Type B pancreatic cell (in vitro differentiated cells): ENCODE results near the gene HOXB6. TPM values are rescaled to one million over a fixed set of nuclear protein-coding genes. Genes with fewer than 3 reads are reported as not detected.

Source experiments
- DNase-seq: peaks from one replicate; pipeline ENCODE4 v3.0.0; 2021; ENCODE audit warnings: mixed read lengths; ENCODE audit not compliant: unreplicated experiment; ENCODE audit errors: extremely low spot score
- H3K27ac Mint-ChIP-seq: 2 replicates; pipeline ENCODE4 v1.8.0; 2021; ENCODE audit warnings: mild to moderate bottlenecking, mixed read lengths
- H3K27me3 Mint-ChIP-seq: 2 replicates; pipeline ENCODE4 v1.8.0; 2021; ENCODE audit warnings: mixed read lengths
- H3K36me3 Mint-ChIP-seq: 2 replicates; pipeline ENCODE4 v1.8.0; 2021; ENCODE audit warnings: mixed read lengths
- H3K4me1 Mint-ChIP-seq: one replicate; pipeline ENCODE4 v1.8.0; 2021; ENCODE audit warnings: mixed read lengths; ENCODE audit not compliant: unreplicated experiment
- H3K4me3 Mint-ChIP-seq: 2 replicates; pipeline ENCODE4 v1.8.0; 2021; ENCODE audit warnings: mild to moderate bottlenecking, mixed read lengths
- H3K9me3 Mint-ChIP-seq: 2 replicates; pipeline ENCODE4 v1.8.0; 2021; ENCODE audit warnings: mixed read lengths
- total RNA-seq: library from RNA; stranded (reverse); gene quantifications from 2 replicates; pipeline ENCODE4 v1.2.1, GENCODE V29; 2021; ENCODE audit warnings: low replicate concordance
- TF ChIP-seq, protein P1 (sequence below): fragments of 200-600 bp; sonication (generic); conservative IDR thresholded peaks from 2 replicates; pipeline ENCODE4 v1.5.0; 2021; ENCODE audit warnings: antibody characterized with exemption, mild to moderate bottlenecking

The HOXB6 gene
- total RNA-seq, 1 donor from 2014 or later, result 20.3 TPM

GRCh38 chr17:48637323-48638260 is 32.8 kb upstream of the HOXB6 start:
- no peaks in the 10 kb centered on the region for H3K9me3 Mint-ChIP-seq
- TF ChIP-seq, protein P1, sequence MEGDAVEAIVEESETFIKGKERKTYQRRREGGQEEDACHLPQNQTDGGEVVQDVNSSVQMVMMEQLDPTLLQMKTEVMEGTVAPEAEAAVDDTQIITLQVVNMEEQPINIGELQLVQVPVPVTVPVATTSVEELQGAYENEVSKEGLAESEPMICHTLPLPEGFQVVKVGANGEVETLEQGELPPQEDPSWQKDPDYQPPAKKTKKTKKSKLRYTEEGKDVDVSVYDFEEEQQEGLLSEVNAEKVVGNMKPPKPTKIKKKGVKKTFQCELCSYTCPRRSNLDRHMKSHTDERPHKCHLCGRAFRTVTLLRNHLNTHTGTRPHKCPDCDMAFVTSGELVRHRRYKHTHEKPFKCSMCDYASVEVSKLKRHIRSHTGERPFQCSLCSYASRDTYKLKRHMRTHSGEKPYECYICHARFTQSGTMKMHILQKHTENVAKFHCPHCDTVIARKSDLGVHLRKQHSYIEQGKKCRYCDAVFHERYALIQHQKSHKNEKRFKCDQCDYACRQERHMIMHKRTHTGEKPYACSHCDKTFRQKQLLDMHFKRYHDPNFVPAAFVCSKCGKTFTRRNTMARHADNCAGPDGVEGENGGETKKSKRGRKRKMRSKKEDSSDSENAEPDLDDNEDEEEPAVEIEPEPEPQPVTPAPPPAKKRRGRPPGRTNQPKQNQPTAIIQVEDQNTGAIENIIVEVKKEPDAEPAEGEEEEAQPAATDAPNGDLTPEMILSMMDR, result no peak
- H3K36me3 Mint-ChIP-seq, result no peaks in the 10 kb centered on the region
- H3K27me3 Mint-ChIP-seq, result peaks cover 100% of the 10 kb centered on the region
- H3K27ac Mint-ChIP-seq, result no peak overlapping the region
- H3K4me1 Mint-ChIP-seq, result peaks cover 3% of the 10 kb centered on the region
- no peak overlapping the region for H3K4me3 Mint-ChIP-seq
- DNase-seq, result no peak

- peaks cover 100% of the 10 kb centered on the region for H3K27me3 Mint-ChIP-seq
- TF ChIP-seq, protein P1, result peak; percentile 85
- H3K27ac Mint-ChIP-seq, result no peak overlapping the region
- H3K4me3 Mint-ChIP-seq, result no peak overlapping the region
- no peaks in the 10 kb centered on the region for H3K36me3 Mint-ChIP-seq
- H3K9me3 Mint-ChIP-seq, result no peaks in the 10 kb centered on the region
- peaks cover 3% of the 10 kb centered on the region for H3K4me1 Mint-ChIP-seq
- peak; percentile 92 for DNase-seq
Observed at GRCh38 chr17:48636177-48637018, 31.6 kb upstream of the HOXB6 start.

GRCh38 chr17:48634493-48635208 is 29.9 kb upstream of the HOXB6 start:
- peaks cover 100% of the 10 kb centered on the region for H3K27me3 Mint-ChIP-seq
- no peak for DNase-seq
- H3K4me3 Mint-ChIP-seq, result no peak overlapping the region
- H3K4me1 Mint-ChIP-seq, result peaks cover 3% of the 10 kb centered on the region
- H3K9me3 Mint-ChIP-seq, result no peaks in the 10 kb centered on the region
- H3K27ac Mint-ChIP-seq, result no peak overlapping the region
- no peaks in the 10 kb centered on the region for H3K36me3 Mint-ChIP-seq
- TF ChIP-seq, protein P1, result no peak

GRCh38 chr17:48633266-48633677 is 28.5 kb upstream of the HOXB6 start:
- H3K4me3 Mint-ChIP-seq, result no peak overlapping the region
- H3K27ac Mint-ChIP-seq, result no peak overlapping the region
- TF ChIP-seq, protein P1, result no peak
- H3K9me3 Mint-ChIP-seq, result no peaks in the 10 kb centered on the region
- H3K27me3 Mint-ChIP-seq, result peaks cover 100% of the 10 kb centered on the region
- H3K4me1 Mint-ChIP-seq, result peaks cover 3% of the 10 kb centered on the region
- H3K36me3 Mint-ChIP-seq, result no peaks in the 10 kb centered on the region
- DNase-seq, result no peak

GRCh38 chr17:48632579-48633265 is 27.9 kb upstream of the HOXB6 start:
- no peak overlapping the region for H3K27ac Mint-ChIP-seq
- TF ChIP-seq, protein P1, result no peak
- no peaks in the 10 kb centered on the region for H3K36me3 Mint-ChIP-seq
- peaks cover 100% of the 10 kb centered on the region for H3K27me3 Mint-ChIP-seq
- H3K4me3 Mint-ChIP-seq, result peak overlapping the region; percentile 61
- no peaks in the 10 kb centered on the region for H3K9me3 Mint-ChIP-seq
- H3K4me1 Mint-ChIP-seq, result peaks cover 3% of the 10 kb centered on the region
- no peak for DNase-seq
